ENCODE data around the gene CPXM1.

CPXM1 gene

GRCh38 chr20:2750491-2751251, 49.8 kb downstream of the CPXM1 start:
- DNase-seq (ENCODE audit: low read depth in 2 of 2, low spot score in 1 of 2) = no peak

- DNase-seq (ENCODE audit: low read depth in 2 of 2, low spot score in 1 of 2) = no peak
These were observed 50.4 kb downstream of the CPXM1 start for GRCh38 chr20:2749951-2750490.

- DNase-seq (ENCODE audit: low read depth in 2 of 2, low spot score in 1 of 2) = no peak
These were observed 51.0 kb downstream of the CPXM1 start for GRCh38 chr20:2749343-2749950.

- DNase-seq (ENCODE audit: low read depth in 2 of 2, low spot score in 1 of 2) = no peak
These were observed 51.7 kb downstream of the CPXM1 start for GRCh38 chr20:2748551-2749342.

GRCh38 chr20:2747676-2748235, 52.7 kb downstream of the CPXM1 start:
- DNase-seq (ENCODE audit: low read depth in 2 of 2, low spot score in 1 of 2) = no peak

GRCh38 chr20:2746636-2747265, 53.7 kb downstream of the CPXM1 start:
- DNase-seq (ENCODE audit: low read depth in 2 of 2, low spot score in 1 of 2) = no peak

GRCh38 chr20:2745936-2746635, 54.3 kb downstream of the CPXM1 start:
- no peak for DNase-seq (ENCODE audit: low read depth in 2 of 2, low spot score in 1 of 2)

- DNase-seq (ENCODE audit: low read depth in 2 of 2, low spot score in 1 of 2) = no peak
These were observed 55.1 kb downstream of the CPXM1 start for GRCh38 chr20:2745060-2745910.
